Femur (tissue), 1 donor: Measurements from ENCODE around the gene SPOP.

Experiments
- DNase-seq: peaks from one replicate; pipeline ENCODE4 v3.0.0-alpha.2; 2017

Gene SPOP

DNA sequence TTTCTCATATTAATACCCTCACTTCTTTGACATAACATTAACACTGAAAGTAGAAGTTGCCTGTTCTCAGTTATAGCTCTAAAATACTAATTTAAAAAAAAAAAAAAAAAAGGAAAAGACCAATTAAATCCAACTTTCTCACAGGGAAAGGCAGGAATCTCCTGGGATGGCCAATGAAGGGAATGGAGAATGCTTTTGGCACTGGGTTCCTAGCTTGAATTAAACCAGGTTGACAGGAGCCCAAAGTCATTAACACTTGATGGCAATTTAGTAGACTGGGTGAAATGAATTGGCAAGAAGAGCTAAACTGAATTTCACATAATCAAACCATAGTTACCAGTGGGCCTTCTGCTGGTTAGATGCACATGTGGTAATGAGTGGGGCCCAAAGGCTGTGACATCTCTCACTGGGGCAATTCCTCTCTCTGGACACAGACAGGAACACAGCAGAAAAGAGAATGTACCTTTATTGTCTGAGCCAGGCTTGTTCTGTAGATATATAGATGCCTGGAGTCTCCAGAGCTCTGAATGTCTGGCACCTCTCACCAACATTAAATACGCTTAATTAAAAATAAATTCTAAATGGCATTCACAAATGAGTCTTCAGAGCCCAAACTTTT, 64.6 kb downstream of the SPOP start:
- no peak for DNase-seq

DNA sequence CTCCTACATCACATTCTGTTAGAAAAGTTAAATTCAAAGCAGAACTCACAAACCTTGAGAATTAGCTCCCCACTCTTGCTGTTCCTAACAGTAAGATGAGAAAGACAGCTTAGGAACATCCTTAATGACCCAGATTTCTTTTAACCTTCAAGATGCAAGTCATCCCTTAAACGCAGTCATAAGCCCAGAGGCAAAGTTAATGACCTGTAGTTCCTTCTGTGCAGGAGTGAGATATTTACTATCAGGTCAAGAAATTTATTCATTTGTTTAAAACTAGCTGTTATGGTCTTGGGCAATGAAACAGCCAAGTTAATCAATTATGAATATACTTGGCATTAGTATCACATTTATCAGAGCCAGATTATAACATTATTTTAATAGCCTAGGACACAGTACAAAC, 65.2 kb downstream of the SPOP start:
- DNase-seq, result no peak

DNA sequence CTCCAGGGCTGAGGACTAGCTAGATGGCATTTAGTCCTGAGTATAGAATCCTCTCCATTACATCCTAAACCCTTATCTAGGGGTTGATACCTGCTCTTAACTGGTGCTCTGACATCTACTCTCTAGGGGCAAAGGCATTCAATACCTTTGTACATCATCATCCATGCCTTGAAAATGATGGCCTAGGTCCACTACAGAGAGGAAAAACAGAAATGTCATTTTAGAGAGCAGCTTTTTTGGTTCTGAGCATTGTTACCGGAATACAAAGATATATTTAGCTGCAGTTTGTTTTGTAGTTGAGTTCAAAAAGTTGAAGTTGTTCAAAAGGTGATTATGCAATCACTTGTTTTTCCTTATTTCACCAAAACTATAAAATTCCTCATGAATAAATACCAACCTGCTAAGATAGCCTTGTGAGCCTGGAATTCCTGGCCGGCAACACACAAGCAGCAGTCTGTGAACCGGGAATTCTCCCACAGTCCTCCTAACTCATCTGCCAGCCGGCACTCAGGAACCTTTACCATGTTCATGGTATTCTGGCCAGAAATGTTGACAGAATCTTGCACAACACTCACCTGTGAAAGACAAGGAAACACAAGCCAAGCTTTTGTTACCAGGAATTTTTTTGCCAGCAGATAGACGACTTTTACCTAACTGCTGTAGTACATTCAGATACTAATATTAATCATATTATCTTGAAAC, 66.9 kb downstream of the SPOP start:
- no peak for DNase-seq

DNA sequence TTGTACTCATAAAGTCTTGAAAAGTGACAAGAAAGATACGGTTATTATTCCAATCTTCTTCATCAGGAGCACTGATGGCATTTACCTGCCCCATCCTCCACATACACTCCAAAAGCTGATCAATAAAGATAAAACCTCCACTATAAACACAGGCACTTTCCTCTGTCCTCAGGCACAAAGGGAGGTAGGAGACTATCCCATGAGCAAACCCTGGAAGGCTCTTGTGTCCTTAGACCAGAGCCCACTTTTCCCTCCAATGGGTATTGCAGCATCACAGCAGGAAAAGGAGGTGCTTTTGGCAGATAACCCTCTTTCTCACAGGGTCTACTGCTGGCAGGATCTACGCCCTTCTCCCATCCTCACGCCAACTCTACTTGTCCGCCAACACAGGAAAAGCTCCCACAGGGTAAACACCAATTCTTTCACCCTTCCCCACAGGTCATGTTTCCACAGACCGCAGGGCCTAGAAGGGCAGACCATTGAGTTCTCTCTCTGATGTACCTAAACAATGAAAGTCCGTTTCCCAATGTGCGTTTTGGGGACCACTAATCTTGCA, 73.5 kb downstream of the SPOP start:
- DNase-seq, result no peak

DNA sequence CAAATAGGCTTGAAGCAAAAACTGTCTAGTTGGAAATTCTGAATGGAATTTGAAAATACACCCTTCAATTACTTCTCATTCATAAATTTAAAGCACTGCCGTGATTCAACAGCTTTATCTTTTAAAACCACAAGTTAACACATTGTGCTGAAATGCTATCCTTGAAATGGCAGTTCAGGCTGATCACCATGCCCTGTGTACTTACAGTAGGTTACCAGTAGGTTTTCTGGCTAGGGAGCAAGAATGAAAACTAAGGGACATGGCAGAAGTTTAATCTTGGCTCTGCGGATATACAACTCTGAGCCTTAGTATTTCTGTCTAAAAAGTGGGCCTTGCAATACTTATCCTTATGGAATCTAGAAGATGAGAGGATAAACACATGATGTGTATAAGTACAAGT, 74.2 kb downstream of the SPOP start:
- no peak for DNase-seq

DNA sequence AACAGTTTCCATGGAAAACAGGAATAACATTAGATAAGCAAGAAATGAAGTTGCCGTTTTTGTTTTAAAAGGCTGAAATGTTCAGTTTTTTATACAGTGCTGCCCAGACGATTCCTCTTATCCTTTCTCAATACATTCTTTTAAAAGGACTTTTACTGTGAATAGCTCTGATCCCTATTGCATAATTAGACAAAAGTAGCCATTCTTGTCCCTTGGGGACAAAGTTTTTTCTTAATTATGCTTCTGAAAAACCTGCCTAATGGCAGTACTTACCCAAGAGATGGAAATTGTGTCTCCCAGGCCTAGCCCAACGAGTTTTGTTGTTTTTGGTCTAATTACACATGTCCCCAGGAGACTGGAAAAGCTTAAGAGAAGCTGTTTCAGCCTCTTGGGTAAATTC, 74.7 kb downstream of the SPOP start:
- no peak for DNase-seq

DNA sequence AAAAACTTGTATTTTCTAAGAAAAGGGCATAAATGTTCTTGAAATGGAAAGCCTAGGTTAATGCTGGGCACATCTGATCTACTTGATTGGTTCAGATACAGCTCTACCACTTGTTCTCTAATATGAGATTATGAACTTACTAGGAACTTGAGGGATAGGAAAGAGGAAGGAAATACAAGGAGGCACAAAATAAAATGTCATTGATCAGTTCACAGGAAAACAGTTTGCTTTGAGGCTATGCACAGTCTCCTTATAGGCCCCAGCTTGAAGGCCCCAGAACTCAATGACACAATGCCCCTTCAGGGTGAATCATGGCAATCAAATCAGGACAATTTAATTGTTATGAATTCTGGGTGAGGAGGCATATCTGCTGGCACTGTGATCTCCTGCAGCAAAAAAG, 75.1 kb downstream of the SPOP start:
- DNase-seq, result no peak

DNA sequence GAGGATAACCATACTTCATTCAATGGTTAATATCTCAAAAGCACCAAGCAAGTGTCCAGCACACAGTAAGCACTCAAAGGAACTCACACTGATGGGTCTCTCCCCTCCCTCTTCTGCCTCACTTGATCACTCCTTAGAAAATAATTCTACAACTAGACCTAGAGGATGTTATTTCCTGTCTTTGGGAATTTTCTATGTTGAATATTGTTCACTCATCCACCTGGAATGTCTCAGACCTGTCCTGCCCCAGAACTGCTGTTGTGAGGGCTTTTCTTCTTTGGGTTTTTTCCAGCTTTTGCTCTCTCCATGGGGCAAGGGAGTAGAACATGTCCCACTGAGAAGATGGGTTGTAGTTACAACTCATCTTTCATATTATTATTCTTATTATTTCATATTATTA, 76.9 kb downstream of the SPOP start:
- no peak for DNase-seq

DNA sequence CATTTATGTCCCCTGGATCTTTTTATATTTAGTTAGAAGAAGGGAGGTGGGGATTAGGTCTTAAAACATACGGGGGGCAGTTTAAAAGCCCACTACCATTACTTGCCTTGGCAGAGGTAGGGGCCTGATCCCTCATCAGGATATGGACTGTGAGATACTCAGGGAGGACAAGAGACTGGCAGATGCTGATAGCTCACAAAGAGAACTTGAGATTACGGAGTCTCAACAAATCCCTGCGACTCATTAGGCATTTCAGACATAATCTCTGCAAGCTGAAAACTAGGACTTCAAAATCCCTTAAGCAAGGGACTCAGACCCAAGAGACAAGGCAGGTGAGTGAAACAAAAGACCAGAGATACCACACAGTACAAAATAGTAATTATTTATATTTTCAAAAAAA, 79.0 kb downstream of the SPOP start:
- no peak for DNase-seq

DNA sequence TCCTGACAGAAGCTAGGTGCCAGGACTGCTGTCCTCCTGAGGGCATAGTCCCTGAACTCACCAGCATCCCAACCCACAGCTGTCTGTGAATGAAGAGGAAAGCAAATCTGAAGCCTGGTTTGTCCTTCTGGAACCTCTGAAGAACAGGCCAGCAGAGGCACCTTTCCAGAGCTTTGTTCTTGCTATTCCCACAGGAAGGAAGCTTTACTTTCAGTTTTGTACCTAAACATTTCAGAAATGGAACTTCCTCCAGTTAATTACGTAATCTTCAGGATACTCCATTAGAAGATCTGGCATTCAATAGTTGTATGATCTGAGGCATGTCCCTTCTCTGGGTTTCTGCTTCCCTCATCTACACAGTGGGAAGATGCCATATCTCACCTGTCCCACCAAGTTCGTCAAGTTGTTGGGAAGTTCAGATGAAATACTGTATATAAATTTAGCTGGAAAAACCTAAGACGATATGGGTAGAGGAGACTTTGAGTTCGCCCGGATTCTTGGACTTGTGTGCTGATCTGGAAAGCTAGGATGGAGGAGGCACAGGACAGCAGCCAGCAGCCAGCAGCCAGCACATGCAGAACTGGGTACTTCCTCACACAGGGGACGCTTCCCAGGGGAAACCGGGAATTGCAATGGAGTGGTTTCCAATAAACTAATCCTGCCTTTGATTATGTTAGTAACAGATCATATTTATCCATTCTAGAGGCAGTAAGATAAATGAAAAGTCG, 79.8 kb downstream of the SPOP start:
- DNase-seq, result no peak

DNA sequence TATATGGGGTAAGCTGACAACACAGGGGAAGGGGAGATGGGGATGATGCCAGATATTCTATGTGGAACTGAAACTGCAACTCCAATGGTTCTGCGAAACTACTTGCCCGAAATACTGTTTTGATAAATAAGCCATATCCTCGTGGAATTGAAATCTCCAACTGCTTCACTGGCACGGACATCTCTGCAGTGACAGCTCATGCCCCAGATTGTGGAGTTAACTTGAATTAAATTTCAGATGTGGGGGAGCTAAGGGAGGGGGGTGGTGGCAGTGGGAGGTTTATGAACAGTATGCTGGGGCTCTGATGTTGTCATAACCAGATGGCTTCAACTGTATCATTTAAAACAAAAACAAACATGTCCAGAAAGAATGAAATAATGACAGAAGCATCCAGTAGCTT, 80.5 kb downstream of the SPOP start:
- DNase-seq, result no peak

DNA sequence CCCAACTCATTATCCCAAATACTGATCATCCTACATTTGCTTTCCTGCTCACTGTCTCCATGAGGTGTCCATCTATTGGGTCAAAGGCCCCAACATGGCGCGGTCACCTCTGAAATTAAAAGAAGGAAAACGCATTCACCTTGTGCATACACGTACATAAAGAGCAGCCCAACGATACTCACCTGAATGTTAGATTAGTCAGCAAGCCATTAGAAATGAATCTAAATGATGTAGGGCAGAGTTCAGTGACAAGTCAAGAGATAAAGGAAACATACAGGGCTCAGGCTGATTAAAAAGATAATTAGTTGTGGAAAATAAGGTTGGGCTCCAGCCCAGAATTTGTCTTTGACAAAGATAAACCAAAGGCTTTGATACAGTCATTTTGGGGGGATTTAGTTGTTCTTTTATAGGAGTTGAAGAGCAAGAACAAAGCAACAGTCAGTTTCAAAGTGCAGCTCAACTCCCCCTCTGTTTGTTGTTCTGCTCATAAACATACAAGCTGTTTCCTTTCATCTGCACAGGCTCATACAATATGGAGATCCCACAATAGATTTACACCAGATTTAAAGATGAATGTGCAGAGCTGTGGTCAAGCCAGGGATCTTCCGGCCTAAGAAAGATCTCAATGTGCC, 81.2 kb downstream of the SPOP start:
- DNase-seq, result no peak

DNA sequence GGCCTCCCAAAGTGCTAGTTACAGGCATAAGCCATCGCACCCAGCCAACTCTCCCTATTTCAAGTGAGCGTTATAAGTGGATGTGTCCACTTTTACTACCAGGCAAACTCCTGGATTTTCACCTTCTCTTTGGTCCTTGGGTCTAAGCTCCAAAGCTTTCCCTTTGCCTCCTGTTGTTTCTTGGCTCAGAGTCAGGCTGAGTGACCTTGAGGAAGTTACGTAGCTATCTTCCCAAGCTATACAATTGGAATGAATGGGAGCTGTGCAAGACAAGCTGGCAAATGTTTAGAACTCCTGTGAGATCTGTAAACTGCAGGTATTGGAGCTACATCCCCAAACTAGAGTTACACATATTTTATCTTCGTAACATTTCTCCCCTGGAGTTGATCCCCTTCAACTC, 81.9 kb downstream of the SPOP start:
- no peak for DNase-seq

DNA sequence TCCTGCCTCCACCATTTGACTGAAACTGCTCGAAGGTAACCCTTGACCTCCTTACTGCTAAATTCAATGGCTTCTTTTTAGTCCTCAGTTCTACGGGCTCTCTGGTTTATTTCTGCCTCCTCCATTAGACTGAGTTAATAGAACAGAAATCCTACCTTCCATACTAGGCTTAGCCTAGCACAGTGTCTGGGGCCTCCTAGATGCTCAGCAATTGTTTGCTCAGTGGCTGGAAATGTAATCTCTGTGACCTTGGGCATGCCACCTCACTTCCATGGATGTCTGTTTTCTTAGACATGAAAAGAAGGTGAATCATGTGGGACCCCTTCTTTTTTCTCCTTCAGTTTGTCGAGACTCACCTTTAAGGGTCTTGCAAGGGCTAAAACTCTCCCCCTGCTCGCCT, 82.6 kb downstream of the SPOP start:
- DNase-seq, result no peak

DNA sequence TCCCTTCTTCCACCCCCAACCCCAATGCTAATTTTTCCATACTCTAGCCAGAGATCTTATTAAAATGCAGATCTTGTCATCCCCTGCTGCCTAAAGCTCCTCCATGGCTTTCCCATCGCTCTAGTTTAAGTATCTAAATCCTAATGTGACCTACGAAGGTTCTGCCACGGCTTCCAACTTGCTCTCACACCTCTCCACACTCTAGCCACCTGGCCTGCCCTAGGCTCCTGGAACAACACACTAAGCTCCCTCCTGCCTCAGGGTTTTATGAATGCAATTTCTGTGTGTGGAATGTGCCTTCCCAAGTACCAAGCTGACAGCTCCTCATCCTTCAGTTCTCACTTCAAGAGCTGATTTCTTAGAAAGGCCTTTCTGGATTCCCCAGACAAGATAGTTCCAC, 85.6 kb downstream of the SPOP start:
- DNase-seq, result no peak

DNA sequence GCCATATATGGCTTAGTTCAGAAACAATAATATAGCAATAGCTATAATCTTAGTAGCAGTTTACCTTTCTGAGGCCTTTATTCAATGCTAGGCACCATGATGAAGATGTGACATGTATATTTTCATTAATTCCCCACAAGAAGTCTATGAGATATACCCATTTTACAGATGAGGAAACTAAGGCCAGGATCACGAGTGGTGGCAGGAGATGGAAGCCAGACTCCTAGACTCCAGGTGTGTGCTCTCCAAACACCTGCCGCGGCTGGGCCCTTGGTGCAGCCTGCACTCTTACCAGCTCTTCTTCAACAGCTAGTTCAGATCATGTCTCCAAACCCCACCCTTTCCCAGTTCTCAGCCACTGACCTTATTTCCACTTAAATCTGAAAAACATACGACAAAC, 87.0 kb downstream of the SPOP start:
- no peak for DNase-seq

DNA sequence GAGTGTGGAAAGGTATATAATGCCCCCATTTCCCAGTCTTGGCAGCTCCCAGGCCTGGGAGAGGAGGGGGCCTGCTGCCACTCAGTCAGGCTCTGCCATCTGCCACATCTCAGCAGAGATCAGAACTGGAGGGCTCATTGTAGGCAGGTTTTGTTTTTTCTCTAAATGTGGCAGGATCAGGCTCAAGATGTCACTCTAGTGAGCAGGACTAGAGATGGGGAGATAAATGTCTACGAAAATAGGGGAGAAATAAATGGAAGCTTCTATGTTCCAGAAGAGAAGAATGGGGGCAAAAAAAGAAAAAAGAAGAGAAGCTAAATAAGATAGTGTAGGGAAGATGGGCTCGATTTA, 88.3 kb downstream of the SPOP start:
- no peak for DNase-seq

DNA sequence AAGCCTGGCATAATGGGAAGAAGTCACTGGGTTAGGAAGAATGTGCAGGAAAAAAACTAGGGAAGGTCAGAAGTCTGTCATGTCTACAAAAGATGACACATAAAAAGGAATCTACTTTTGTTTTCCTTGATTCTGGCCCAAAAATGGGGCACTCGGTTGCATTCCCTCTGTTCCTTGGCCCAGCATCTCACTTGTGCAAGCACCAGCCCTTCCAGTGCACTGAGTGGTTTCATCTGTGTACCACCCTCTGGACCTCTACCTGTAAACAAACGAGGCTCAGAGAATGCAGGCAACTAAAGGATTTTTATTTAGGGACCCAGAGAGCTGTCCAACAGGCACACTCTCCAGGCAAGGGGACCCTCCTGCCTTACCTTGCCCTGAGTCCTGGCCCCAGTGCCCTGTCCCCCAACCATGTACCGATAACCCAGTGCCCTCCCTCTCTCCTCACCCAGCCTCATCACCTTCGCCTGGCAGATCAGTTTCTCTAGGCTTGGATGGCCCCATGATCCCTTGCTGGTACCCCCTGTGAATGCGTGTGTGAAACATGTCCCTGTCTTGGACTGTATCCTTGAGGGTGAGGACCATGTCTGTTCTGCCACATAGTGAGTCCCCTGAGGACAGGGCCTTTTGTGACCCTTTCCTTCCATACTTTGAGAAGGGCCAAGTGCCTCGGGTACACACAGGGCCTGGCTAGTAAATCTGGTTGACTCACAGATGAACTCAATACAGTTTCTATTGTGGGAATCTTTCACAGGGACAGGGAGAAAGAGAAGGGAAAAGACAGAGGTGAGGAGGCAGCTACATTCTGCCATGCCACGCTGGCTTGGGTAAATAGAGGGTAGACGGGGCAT, 88.9 kb downstream of the SPOP start:
- DNase-seq, result peak; percentile 0

DNA sequence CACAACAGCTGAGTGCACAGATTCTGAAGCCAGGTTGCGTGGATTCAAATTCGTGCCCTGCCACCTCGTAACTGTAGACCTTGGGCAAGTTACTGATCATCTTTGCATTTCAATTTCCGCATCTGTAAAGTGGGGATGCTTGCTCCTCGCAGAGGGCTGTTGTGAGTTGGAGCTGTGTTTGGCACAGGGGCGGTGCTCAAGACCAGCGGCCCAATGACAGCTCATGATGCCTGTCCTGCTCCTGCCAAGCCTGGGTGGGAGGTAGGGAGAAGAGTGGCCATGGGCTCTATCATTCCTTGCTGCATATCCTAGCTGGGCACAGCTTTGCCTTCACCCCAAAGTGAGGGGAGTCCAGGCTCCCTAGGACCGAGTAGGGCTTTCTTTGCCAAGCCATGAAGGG, 89.6 kb downstream of the SPOP start:
- no peak for DNase-seq

DNA sequence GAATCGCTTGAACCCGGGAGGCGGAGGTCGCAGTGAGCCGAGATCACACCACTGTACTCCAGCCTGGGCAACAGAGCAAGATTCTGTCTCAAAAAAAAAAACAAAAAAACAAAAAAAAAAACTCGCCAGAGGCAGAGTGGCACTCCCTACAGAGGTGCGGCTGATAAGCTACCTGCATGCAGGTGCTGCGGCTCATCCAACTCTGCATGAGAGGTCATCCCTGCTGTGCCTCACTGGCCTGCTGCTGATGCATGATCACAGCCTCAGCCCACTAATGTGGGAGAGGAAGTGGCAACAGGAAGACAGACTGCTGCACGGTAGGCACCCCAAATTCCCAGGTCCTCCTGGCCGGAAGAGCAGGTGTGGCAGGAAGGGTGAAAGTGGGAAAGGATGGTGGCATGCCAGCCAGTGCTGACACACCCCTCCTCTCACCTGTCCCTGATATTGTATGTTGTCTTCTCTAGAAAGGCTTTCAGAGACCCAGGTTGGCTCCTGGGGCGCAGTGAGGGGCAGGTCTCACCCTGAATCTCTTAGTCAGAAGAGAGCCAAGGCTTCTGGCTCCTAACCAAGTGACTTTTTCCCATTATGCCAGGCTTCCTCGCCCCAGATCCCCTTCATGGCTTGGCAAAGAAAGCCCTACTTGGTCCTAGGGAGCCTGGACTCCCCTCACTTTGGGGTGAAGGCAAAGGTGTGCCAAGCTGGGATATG, 90.4 kb downstream of the SPOP start:
- no peak for DNase-seq

DNA sequence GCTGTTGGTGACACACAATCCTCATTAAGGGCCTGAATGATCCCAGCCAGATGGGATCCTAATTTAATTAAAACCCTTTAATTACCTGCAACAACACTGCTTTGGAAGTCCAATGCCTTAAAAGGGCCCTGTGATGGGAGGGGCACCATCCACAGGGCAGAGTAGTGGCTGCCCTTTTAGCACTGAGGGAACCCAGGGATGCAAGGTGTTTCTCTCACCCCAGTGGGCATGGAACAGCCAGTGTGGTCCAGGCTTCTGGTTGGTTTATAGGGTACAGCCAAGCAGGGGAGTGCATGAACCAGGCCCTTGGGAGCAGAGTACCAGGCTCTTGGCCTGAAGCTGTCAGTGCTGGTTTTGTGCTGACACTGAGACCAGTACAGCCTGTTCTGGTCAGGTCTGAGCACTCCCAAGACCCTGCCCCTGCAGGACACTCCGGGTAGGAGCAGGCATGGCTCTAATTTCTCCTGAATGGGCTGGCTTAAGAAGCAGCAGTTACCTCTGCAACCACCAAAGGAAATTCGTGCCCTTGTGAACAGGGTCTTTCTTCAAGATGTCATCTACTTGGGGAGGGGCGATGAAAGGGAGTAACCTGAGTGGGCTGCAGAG, 92.4 kb downstream of the SPOP start:
- no peak for DNase-seq

DNA sequence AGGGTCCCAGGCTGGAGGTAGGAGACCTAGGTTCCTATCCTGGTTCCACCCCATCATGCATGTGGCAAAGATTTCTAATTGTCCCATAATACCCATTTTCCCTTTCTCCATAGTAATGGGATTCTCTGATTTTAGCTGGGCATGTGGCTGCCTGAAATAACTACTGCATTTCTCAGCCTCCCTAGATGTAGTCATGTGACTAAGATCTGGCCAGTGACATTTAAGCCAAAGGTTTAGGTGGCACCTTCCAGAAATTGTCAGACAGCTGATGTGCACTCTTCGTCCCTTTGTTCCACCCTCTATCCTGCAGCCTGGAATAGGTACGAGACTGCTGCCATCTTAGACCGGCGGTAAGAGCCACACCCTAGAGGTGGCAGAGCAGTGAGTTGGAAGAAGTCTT, 94.0 kb downstream of the SPOP start:
- DNase-seq, result no peak
